Heart right ventricle (tissue), 16 donors: ENCODE measurements around the gene MAMDC2. TPM values are rescaled to one million over a fixed set of nuclear protein-coding genes. Genes with fewer than 3 reads are reported as not detected.
"Not testable (repeated sequence)": the region's sequence is repeated elsewhere in the genome, so short reads cannot be mapped to it uniquely, and the experiment has no call there.

Experiments used
- ATAC-seq, 8 donors: fragments of 200-7000 bp; cut with Tn5 transposase; one replicate each; pipeline ENCODE4 v1.9.1; 2020; ENCODE audit warnings: mild to moderate bottlenecking in 8 of 8, moderate library complexity in 8 of 8, moderate number of reproducible peaks in 1 of 8
- DNase-seq, 2 donors: peaks; one replicate each; pipeline ENCODE4 v3.0.0-alpha.2; 2020
- H3K27ac ChIP-seq, 10 donors: fragments of 200-600 bp; sonication (generic) in 2 of 10; one replicate each; pipeline versions ENCODE4 v1.5.0 to v1.8.0; 2020 to 2022; ENCODE audit warnings: mild to moderate bottlenecking in 3 of 10
- H3K27me3 ChIP-seq, 7 donors: fragments of 200-600 bp; one replicate each; pipeline ENCODE4 v1.8.0; 2021 to 2022; ENCODE audit warnings: mild to moderate bottlenecking in 2 of 7
- H3K36me3 ChIP-seq, 9 donors: fragments of 200-600 bp; sonication (generic) in 1 of 9; one replicate each; pipeline versions ENCODE4 v1.5.0 to v1.8.0; 2020 to 2022; ENCODE audit warnings: mild to moderate bottlenecking in 2 of 9
- H3K4me1 ChIP-seq, 9 donors: fragments of 200-600 bp; sonication (generic) in 1 of 9; one replicate each; pipeline versions ENCODE4 v1.5.0 to v1.8.0; 2020 to 2022; ENCODE audit warnings: mild to moderate bottlenecking in 4 of 9
- H3K4me3 ChIP-seq, 10 donors: fragments of 200-600 bp; sonication (generic) in 2 of 10; one replicate each; pipeline versions ENCODE4 v1.5.0 to v1.8.0; 2020 to 2022; ENCODE audit warnings: mild to moderate bottlenecking in 7 of 10, moderate library complexity in 2 of 10
- H3K9me3 ChIP-seq, 11 donors: fragments of 200-600 bp in 10 of 11; sonication (generic) in 2 of 11; one replicate each; pipeline versions ENCODE4 v1.5.0 to v1.8.0; 2013 to 2022; ENCODE audit warnings: mild to moderate bottlenecking in 2 of 11, control low read depth in 1 of 11, moderate library complexity in 1 of 11
- CTCF ChIP-seq, 9 donors: fragments of 200-600 bp; sonication (generic) in 2 of 9; IDR thresholded peaks; one replicate each; pipeline versions ENCODE4 v1.5.0 to v1.8.0; 2021 to 2022; ENCODE audit warnings: antibody characterized with exemption in 9 of 9, mild to moderate bottlenecking in 5 of 9, moderate library complexity in 1 of 9
- WGBS, 2 donors: extraction: QIAGEN DNeasy Blood & Tissue Kit; methylation state at CpG; one replicate each; pipeline ENCODE4 v1.1.7; 2013; ENCODE audit warnings: inconsistent platforms in 1 of 2; 5-methylcytosine and 5-hydroxymethylcytosine counted together
- intact Hi-C, 10 donors: fragments of 100-400 bp; cut with DNase I; formaldehyde crosslinking; loops; one replicate each; pipeline versions ENCODE4 v1.11.1 to v1.14.2; 2022
- polyA plus RNA-seq, 2 donors: library from polyadenylated mRNA; stranded (reverse); fragments of 200-250 nt; gene quantifications; one replicate each; pipeline ENCODE4 v1.2.3, GENCODE V29; 2013
- total RNA-seq, 10 donors: library from RNA; stranded (reverse); fragmentation: NEBNext Ultra II Directional in 3 of 10; extraction: Animal tissue kit (Norgen Biotek cat#: 25700) in 3 of 10; gene quantifications; one replicate each; pipeline versions ENCODE4 v1.2.1 to v1.2.4, GENCODE V29; 2021 to 2023
- donor health status: Arrhythmogenic right ventricular cardiomyopathy.
- donor health status: ischemic (EF 13 %, LVEDD 7.1; RV severe dilation, severe dysfunction).
- donor health status: healthy with polysubstance abuse.
- donor health status: DM: no; HTN: yes; CAD: no.
- donor health status: DM: no; HTN: no; CAD: no.
- donor health status: ischemic (EF 25% LVEDD 6.9; RV normal size, moderate dysfunction).
- donor health status: ischemic (EF 25% LVEDD 5.7; RV mildly dilated, moderate dysfunction).
- donor health status: healthy.
- donor health status: DM: yes; HTN: yes; CAD: no.
- donor health status: Ischemic cardiomyopathy.
- donor health status: ischemic (EF 35%, LVEDD 5.7; RV mildly dilated, moderate dysfunction).
- donor health status: nonischemic (EF 11% LVEDD 7.7; RV severe dilation, severe dysfunction).
- donor health status: DM: yes; HTN: yes; CAD: no.
- donor health status: PGD.
- donor health status: ischemic (EF 29% LVEDD 5.4; RV normal size, mild dysfunction).
- donor health status: nonischemic (EF 23%, LVEDD 6.1; RV moderate dilation, normal function).

The MAMDC2 gene
- total and polyA plus RNA-seq, 12 donors, result 2.3 to 11.8 (median 5.8) TPM

GRCh38 chr9:70035691-70036090 is 8.0 kb upstream of the MAMDC2 start:
- peaks cover 0 to 11% (median 0%) of the 10 kb centered on the region in 9 donors for H3K4me1 ChIP-seq
- no peak overlapping the region for H3K27ac ChIP-seq
- H3K4me3 ChIP-seq, result no peak overlapping the region
- H3K27me3 ChIP-seq, result no peaks in the 10 kb centered on the region
- WGBS, 2 donors, result 83 to 93% methylated on average over 3 of the region's 3 CpGs
- ATAC-seq, result no peak
- TF ChIP-seq CTCF (IDR thresholded peaks at IDR 0.05), result no peak
- no peaks in the 10 kb centered on the region for H3K36me3 ChIP-seq
- no peaks in the 10 kb centered on the region for H3K9me3 ChIP-seq
- intact Hi-C loops, result no loop called here
- no peak for DNase-seq

- ATAC-seq (peak in 2 of 8 donors; percentile 20 to 36), DNase-seq (no peak)
- Histone ChIP-seq H3K9me3 (no peaks in the 10 kb centered on the region), H3K4me1 (peaks cover 0 to 13% (median 0%) of the 10 kb centered on the region in 9 donors), H3K4me3 (no peak overlapping the region), H3K27ac (no peak overlapping the region), H3K36me3 (no peaks in the 10 kb centered on the region), H3K27me3 (peaks cover 0 to 2% (median 0%) of the 10 kb centered on the region in 7 donors)
- TF ChIP-seq CTCF (IDR thresholded peaks at IDR 0.05), result no peak
- intact Hi-C loops, result no loop called here
- WGBS, 2 donors, result 51 to 54% methylated on average over 6 of the region's 6 CpGs
Measured at GRCh38 chr9:70036641-70037040, 7.0 kb upstream of the MAMDC2 start.

GRCh38 chr9:70038171-70038621 is 5.5 kb upstream of the MAMDC2 start:
- peaks cover 0 to 16% (median 5%) of the 10 kb centered on the region in 7 donors for H3K27me3 ChIP-seq
- 73 to 75% methylated on average over 4 of the region's 4 CpGs for WGBS, 2 donors
- H3K4me3 ChIP-seq, H3K27ac ChIP-seq, intact Hi-C loops, H3K36me3 ChIP-seq, DNase-seq, H3K9me3 ChIP-seq: not testable (repeated sequence)
- H3K4me1 ChIP-seq, result peaks cover under 1 to 25% (median 6%) of the 10 kb centered on the region in 9 donors
- peak in 6 of 8 donors; percentile 26 to 75 (median 58) for ATAC-seq

GRCh38 chr9:70040376-70040903 is 3.2 kb upstream of the MAMDC2 start:
- Histone ChIP-seq H3K9me3 (no peaks in the 10 kb centered on the region), H3K4me1 (peaks cover 5 to 34% (median 16%) of the 10 kb centered on the region in 9 donors)
- no peak for ATAC-seq

More at GRCh38 chr9:70040376-70040903, 3.2 kb upstream of the MAMDC2 start:
- Histone ChIP-seq H3K4me3 (no peak overlapping the region), H3K27ac (no peak overlapping the region), H3K27me3 (peaks cover 0 to 35% (median 7%) of the 10 kb centered on the region in 7 donors), H3K36me3 (no peaks in the 10 kb centered on the region)
- 53 to 58% methylated on average over 3 of the region's 3 CpGs for WGBS, 2 donors
- intact Hi-C loops, result loop anchor here in 4 of 10 donors (5.0 to 10.0 kb wide), 7 partner anchors 42 to 72 kb away; no protein-coding TSS in a partner anchor
- DNase-seq, result no peak
- TF ChIP-seq CTCF (IDR thresholded peaks at IDR 0.05), result no peak
